ENCODE data around the gene TRPM4.

- TF ChIP-seq ZNF24 (tag by site-specific recombination; IDR thresholded peaks at IDR 0.05) (no peak), REST (tag by site-specific recombination; IDR thresholded peaks at IDR 0.05) (no peak), CTCF (tag by site-specific recombination; IDR thresholded peaks at IDR 0.05) (no peak), BCL11A (tag by site-specific recombination; IDR thresholded peaks at IDR 0.05; ENCODE audit: low read depth) (no peak), MZF1 (tag by site-specific recombination; IDR thresholded peaks at IDR 0.05; ENCODE audit: borderline replicate concordance) (no peak), ZNF138 (tag by site-specific recombination; IDR thresholded peaks at IDR 0.05; ENCODE audit: borderline replicate concordance) (no peak)
These were observed 31.0 kb upstream of the TRPM4 start for GRCh38 chr19:49126575-49126974.

Data from HEK293 (cell line).